Thyroid gland (tissue), 4 donors: Measurements from ENCODE around the gene GALNT9. TPM values are rescaled to one million over a fixed set of nuclear protein-coding genes. Genes with fewer than 3 reads are reported as not detected.

ENCODE experiments used
- DNase-seq, 2 donors: peaks; one replicate each; pipeline ENCODE4 v3.0.0-alpha.2; 2019
- H3K27ac ChIP-seq, 3 donors: fragments of 200-600 bp; sonication (generic); 1 replicate in 2 of 3; 2 replicates in 1 of 3; pipeline ENCODE4 v1.5.1; 2016 to 2019; ENCODE audit warnings: mild to moderate bottlenecking in 1 of 3, moderate library complexity in 1 of 3
- H3K27me3 ChIP-seq: fragments of 200-600 bp; sonication (generic); one replicate; pipeline ENCODE4 v1.5.1; 2019
- H3K36me3 ChIP-seq, 2 donors: fragments of 200-600 bp; sonication (generic); one replicate each; pipeline ENCODE4 v1.5.1; 2016 to 2019
- H3K4me1 ChIP-seq, 2 donors: fragments of 200-600 bp; sonication (generic); one replicate each; pipeline ENCODE4 v1.5.1; 2017 to 2019
- H3K4me3 ChIP-seq, 3 donors: fragments of 200-600 bp; sonication (generic); replicated peaks in 1 of 3; 1 replicate in 2 of 3; 2 replicates in 1 of 3; pipeline ENCODE4 v1.5.1; 2016; ENCODE audit warnings: mild to moderate bottlenecking in 1 of 3
- H3K9me3 ChIP-seq: fragments of 200-600 bp; sonication (generic); one replicate; pipeline ENCODE4 v1.5.1; 2017
- POLR2A ChIP-seq, 2 donors: fragments of 450-650 bp; IDR thresholded peaks; one replicate each; pipeline ENCODE4 v1.6.1; 2017; ENCODE audit warnings: antibody characterized with exemption in 2 of 2, mild to moderate bottlenecking in 2 of 2, moderate library complexity in 1 of 2
- WGBS, 2 donors: methylation state at CpG; one replicate each; pipeline ENCODE4 v1.1.5; 2017; 5-methylcytosine and 5-hydroxymethylcytosine counted together
- intact Hi-C: fragments of 100-400 bp; cut with DNase I; formaldehyde crosslinking; loops from one replicate; pipeline ENCODE4 v1.15.1; 2023
- total RNA-seq, 4 donors: library from RNA; depleted of rRNA; stranded (reverse); fragments of >200 nt; gene quantifications; one replicate each; pipeline ENCODE4 v1.2.3, GENCODE V29; 2016
- TF ChIP-seq, protein P1 (sequence below), 6 experiments: fragments of 200-600 bp in 3 of 6; fragments of 450-650 bp in 3 of 6; sonication (generic) in 3 of 6; IDR thresholded peaks; one replicate each; pipeline ENCODE4 v1.5.1; 2016 to 2019; ENCODE audit warnings: antibody characterized with exemption in 6 of 6, mild to moderate bottlenecking in 2 of 6, inconsistent platforms in 1 of 6, moderate library complexity in 1 of 6

The GALNT9 gene
- total RNA-seq, 4 donors from 2014 or later = 2.2 to 29.2 (median 15.9) TPM

- TF ChIP-seq POLR2A (IDR thresholded peaks at IDR 0.05) = no peak
- TF ChIP-seq, protein P1, sequence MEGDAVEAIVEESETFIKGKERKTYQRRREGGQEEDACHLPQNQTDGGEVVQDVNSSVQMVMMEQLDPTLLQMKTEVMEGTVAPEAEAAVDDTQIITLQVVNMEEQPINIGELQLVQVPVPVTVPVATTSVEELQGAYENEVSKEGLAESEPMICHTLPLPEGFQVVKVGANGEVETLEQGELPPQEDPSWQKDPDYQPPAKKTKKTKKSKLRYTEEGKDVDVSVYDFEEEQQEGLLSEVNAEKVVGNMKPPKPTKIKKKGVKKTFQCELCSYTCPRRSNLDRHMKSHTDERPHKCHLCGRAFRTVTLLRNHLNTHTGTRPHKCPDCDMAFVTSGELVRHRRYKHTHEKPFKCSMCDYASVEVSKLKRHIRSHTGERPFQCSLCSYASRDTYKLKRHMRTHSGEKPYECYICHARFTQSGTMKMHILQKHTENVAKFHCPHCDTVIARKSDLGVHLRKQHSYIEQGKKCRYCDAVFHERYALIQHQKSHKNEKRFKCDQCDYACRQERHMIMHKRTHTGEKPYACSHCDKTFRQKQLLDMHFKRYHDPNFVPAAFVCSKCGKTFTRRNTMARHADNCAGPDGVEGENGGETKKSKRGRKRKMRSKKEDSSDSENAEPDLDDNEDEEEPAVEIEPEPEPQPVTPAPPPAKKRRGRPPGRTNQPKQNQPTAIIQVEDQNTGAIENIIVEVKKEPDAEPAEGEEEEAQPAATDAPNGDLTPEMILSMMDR (IDR thresholded peaks at IDR 0.05) = no peak
- H3K27me3 ChIP-seq = no peaks in the 10 kb centered on the region
- H3K27ac ChIP-seq = no peak overlapping the region
- DNase-seq = no peak
- intact Hi-C loops = no loop called here
- WGBS, 2 donors = 71 to 78% methylated on average over 19 to 24 of the region's 43 CpGs
- no peaks in the 10 kb centered on the region for H3K36me3 ChIP-seq
- no peaks in the 10 kb centered on the region for H3K4me1 ChIP-seq
- H3K4me3 ChIP-seq = no peak overlapping the region
- no peaks in the 10 kb centered on the region for H3K9me3 ChIP-seq
Observed at GRCh38 chr12:132354211-132354981, 25.0 kb upstream of the GALNT9 start.

DNA sequence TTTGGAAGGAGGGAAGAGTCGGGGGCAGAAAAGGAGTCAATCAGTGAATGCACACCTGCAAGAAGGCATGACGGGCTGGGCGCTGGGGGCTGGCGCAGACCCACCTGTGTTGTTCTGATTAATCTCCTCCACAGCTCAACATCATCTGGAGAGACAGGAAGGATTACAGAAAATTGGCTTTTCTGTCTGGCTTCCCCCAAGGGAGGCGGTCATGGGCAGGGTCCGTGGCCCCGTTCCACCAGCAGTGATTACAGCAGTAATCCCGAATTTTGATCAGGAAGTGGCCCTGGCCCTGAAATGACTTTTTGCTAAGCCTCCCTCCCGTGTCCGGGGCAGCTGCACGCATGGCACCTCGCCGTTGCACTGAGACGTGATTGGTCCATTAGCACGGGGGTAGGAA lies 24.4 kb upstream of the GALNT9 start:
- no peaks in the 10 kb centered on the region for H3K4me1 ChIP-seq
- no peak for DNase-seq
- 80 to 91% methylated on average over 12 to 13 of the region's 15 CpGs for WGBS, 2 donors
- TF ChIP-seq POLR2A (IDR thresholded peaks at IDR 0.05) = no peak
- TF ChIP-seq, protein P1 (IDR thresholded peaks at IDR 0.05) = no peak
- H3K27ac ChIP-seq = no peak overlapping the region
- H3K9me3 ChIP-seq = no peaks in the 10 kb centered on the region
- H3K36me3 ChIP-seq = no peaks in the 10 kb centered on the region
- no peaks in the 10 kb centered on the region for H3K27me3 ChIP-seq
- no peak overlapping the region for H3K4me3 ChIP-seq
- intact Hi-C loops = no loop called here

DNA sequence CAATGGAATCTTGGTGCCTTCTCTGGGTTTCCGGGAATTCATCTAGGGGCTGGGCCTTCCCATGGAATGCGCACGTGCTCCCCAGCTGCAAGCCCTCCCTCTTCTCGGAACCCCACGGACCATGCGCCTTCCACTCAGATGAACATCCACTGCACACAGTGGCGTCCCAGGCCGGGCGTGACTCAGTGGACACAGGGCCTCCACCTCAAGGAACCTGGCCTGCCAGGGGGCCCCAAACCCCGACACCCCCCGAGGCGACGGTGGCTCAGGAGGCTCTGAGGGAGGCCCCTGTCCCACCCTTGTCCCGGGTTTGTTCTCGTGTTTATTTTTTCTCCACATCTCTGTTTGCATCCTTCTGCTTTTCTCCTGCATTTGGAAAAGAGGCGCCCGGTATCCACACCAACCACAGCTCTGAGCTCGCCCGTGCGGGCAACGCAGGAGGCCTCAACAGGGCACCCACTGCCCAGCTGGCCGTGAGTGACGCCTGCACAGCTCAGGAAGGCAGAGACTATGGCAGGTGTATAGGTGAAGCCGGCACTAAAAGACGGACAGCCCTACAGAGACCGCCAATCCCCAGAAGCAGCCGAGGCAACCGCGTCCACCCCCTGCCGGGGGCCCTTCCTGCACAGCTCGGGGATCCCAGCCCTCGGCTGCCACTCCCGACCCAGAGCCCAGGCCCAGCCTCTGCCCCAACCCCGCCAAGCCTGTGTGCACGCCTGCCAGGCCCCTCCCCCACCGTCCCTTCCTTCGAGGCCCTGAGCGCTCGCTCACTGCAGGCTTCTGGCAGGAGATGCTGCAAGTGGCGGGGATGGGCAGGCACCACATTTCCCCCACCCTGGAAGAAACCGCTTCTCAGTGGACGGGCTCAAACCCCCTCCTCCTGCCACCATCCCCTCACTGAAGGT lies 23.8 kb upstream of the GALNT9 start:
- WGBS, 2 donors = 72 to 79% methylated on average over 23 to 34 of the region's 42 CpGs
- no peak for DNase-seq

GRCh38 chr12:132351751-132352495 lies 22.5 kb upstream of the GALNT9 start:
- TF ChIP-seq, protein P1 (IDR thresholded peaks at IDR 0.05) = no peak
- TF ChIP-seq POLR2A (IDR thresholded peaks at IDR 0.05) = no peak
- no peak overlapping the region for H3K27ac ChIP-seq
- intact Hi-C loops = no loop called here
- H3K36me3 ChIP-seq = no peaks in the 10 kb centered on the region
- no peaks in the 10 kb centered on the region for H3K4me1 ChIP-seq
- no peak overlapping the region for H3K4me3 ChIP-seq
- no peaks in the 10 kb centered on the region for H3K27me3 ChIP-seq
- 86% methylated on average over 19 to 21 of the region's 24 CpGs for WGBS, 2 donors
- no peak for DNase-seq
- H3K9me3 ChIP-seq = no peaks in the 10 kb centered on the region

More for the DNA sequence above, 23.8 kb upstream of the GALNT9 start:
- Histone ChIP-seq H3K4me3 (no peak overlapping the region), H3K9me3 (no peaks in the 10 kb centered on the region), H3K27me3 (no peaks in the 10 kb centered on the region), H3K27ac (no peak overlapping the region), H3K36me3 (no peaks in the 10 kb centered on the region), H3K4me1 (no peaks in the 10 kb centered on the region)
- intact Hi-C loops = no loop called here
- TF ChIP-seq POLR2A (IDR thresholded peaks at IDR 0.05) = no peak
- TF ChIP-seq, protein P1 (IDR thresholded peaks at IDR 0.05) = no peak
